ENCODE measurements around the gene OTOG. TPM values are rescaled to one million over a fixed set of nuclear protein-coding genes. Genes with fewer than 3 reads are reported as not detected.

The OTOG gene
- total and polyA plus RNA-seq, 2 donors (not counting 3 experiments of a cell fraction or from before 2014, with no cell fraction given): not detected

DNA sequence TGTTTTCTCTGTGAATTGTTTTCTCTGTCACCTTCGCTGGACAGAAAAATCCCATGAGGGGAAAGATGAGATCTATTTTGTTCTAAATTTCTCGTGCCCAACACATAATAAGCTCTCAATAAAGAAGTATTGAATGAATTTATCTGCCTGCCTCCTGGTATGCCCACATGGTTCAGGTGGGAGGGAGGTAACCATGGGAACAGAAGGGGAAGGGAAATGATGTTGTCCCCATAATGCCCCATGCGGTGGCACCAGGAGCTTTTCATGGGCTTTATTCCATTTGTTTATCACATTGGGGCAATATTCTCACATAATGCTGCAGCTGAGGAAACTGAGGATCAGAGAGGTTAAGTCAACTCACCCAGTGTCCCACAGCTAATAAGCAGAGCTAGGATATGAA, 11.6 kb upstream of the OTOG start:
- no peaks in the 10 kb centered on the region for H3K79me2 ChIP-seq (ENCODE audit: control insufficient read depth, insufficient read depth, low read length)
- no peaks in the 10 kb centered on the region for H3K9me3 ChIP-seq (replicated peaks; ENCODE audit: control insufficient read depth, insufficient read depth, low read length)
- TF ChIP-seq JUN (IDR thresholded peaks at IDR 0.05; ENCODE audit: borderline replicate concordance, insufficient read depth, insufficient read length, low read depth) (no peak), POLR2AphosphoS5 (IDR thresholded peaks at IDR 0.05; ENCODE audit: insufficient read depth, low read depth, low read length) (no peak), EZH2 (IDR thresholded peaks at IDR 0.05; ENCODE audit: borderline replicate concordance, low read depth, low read length, severe bottlenecking) (no peak), FOS (IDR thresholded peaks at IDR 0.05; ENCODE audit: borderline replicate concordance, insufficient read depth, low read length) (no peak), MYC (IDR thresholded peaks at IDR 0.05; ENCODE audit: low read depth, low read length) (no peak), POLR2A (IDR thresholded peaks at IDR 0.05; ENCODE audit: low read depth, low read length) (no peak), GATA2 (IDR thresholded peaks at IDR 0.05; ENCODE audit: insufficient read depth, insufficient read length, low read depth, low read length) (no peak)
- TF ChIP-seq, protein P1, sequence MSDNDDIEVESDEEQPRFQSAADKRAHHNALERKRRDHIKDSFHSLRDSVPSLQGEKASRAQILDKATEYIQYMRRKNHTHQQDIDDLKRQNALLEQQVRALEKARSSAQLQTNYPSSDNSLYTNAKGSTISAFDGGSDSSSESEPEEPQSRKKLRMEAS (IDR thresholded peaks at IDR 0.05; ENCODE audit: insufficient read depth, insufficient read length): no peak
- TF ChIP-seq, protein P2, sequence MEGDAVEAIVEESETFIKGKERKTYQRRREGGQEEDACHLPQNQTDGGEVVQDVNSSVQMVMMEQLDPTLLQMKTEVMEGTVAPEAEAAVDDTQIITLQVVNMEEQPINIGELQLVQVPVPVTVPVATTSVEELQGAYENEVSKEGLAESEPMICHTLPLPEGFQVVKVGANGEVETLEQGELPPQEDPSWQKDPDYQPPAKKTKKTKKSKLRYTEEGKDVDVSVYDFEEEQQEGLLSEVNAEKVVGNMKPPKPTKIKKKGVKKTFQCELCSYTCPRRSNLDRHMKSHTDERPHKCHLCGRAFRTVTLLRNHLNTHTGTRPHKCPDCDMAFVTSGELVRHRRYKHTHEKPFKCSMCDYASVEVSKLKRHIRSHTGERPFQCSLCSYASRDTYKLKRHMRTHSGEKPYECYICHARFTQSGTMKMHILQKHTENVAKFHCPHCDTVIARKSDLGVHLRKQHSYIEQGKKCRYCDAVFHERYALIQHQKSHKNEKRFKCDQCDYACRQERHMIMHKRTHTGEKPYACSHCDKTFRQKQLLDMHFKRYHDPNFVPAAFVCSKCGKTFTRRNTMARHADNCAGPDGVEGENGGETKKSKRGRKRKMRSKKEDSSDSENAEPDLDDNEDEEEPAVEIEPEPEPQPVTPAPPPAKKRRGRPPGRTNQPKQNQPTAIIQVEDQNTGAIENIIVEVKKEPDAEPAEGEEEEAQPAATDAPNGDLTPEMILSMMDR (IDR thresholded peaks at IDR 0.05; ENCODE audit: extremely low read depth in 1 of 2, insufficient read depth in 1 of 2, low read depth in 1 of 2, low read length in 2 of 2): no peak
- no peak overlapping the region for H3K9ac ChIP-seq (replicated peaks; ENCODE audit: extremely low read depth, insufficient read depth, low read length)
- H4K20me1 ChIP-seq (replicated peaks; ENCODE audit: control insufficient read depth, extremely low read depth, insufficient read depth, low read length): no peaks in the 10 kb centered on the region
- H3K4me1 ChIP-seq (ENCODE audit: control insufficient read depth, extremely low read depth, insufficient read depth, low read length): no peaks in the 10 kb centered on the region
- no peak for FAIRE-seq
- H3K27ac ChIP-seq (ENCODE audit: insufficient read depth, low read depth, low read length): no peak overlapping the region
- H3K4me3 ChIP-seq (replicated peaks in 1 of 3; ENCODE audit: insufficient read depth in 1 of 3, low read depth in 1 of 3, low read length in 3 of 3): no peak overlapping the region
- POLR2A ChIA-PET: no interaction called here
- no peak overlapping the region for H3K4me2 ChIP-seq (ENCODE audit: insufficient read depth, low read length)
- H3K27me3 ChIP-seq (ENCODE audit: control insufficient read depth in 2 of 2, insufficient read depth in 2 of 2, low read length in 2 of 2): peaks cover 2 to 5% of the 10 kb centered on the region in 2 experiments
- H3K36me3 ChIP-seq (ENCODE audit: control insufficient read depth in 2 of 2, extremely low read depth in 1 of 2, insufficient read depth in 2 of 2, low read length in 2 of 2): no peaks in the 10 kb centered on the region
- DNase-seq (ENCODE audit: low read depth, low spot score): no peak
- no peak overlapping the region for H2AFZ ChIP-seq (ENCODE audit: low read depth, low read length)
- H3K9me1 ChIP-seq (replicated peaks; ENCODE audit: control insufficient read depth, extremely low read depth, insufficient read depth, low read length): no peaks in the 10 kb centered on the region
- dilution Hi-C loops (cut with MboI; ENCODE audit: extremely low pct_ligation_motif_present, low sequenced_read_pairs): no loop called here
- intact Hi-C loops (cut with micrococcal nuclease): no loop called here
- CTCF ChIA-PET: no interaction called here
- BruUV-seq (replicated peaks): no TSS peak

All from endothelial cell of umbilical vein (primary cell).